Calu3 (cell line): ENCODE measurements around the gene TENM4. TPM values are rescaled to one million over a fixed set of nuclear protein-coding genes. Genes with fewer than 3 reads are reported as not detected.

Source experiments
- BruUV-seq: library from RNA; stranded (reverse); fragments of 400-500 nt; replicated peaks from 2 replicates; lab custom pipeline; 2021; lab: Mats Ljungman, UMichigan
- CTCF ChIA-PET: fragments of 300-600 bp; sonication (Branson Sonifier 250); formaldehyde crosslinking; loops from one replicate; lab custom pipeline; 2022; ENCODE audit warnings: antibody characterized with exemption; lab: Charles Lee
- DNase-seq: peaks from one replicate; pipeline ENCODE4 v3.0.0; 2022
- H3K27ac Mint-ChIP-seq: one replicate; pipeline ENCODE4 v1.8.0; 2022; ENCODE audit warnings: mixed read lengths; ENCODE audit not compliant: unreplicated experiment
- H3K27me3 Mint-ChIP-seq: one replicate; pipeline ENCODE4 v1.8.0; 2022; ENCODE audit warnings: mixed read lengths; ENCODE audit not compliant: unreplicated experiment
- H3K36me3 Mint-ChIP-seq: one replicate; pipeline ENCODE4 v1.8.0; 2022; ENCODE audit warnings: mild to moderate bottlenecking, moderate library complexity, mixed read lengths; ENCODE audit not compliant: insufficient read depth, unreplicated experiment
- H3K4me1 Mint-ChIP-seq: one replicate; pipeline ENCODE4 v1.8.0; 2022; ENCODE audit warnings: mild to moderate bottlenecking, low read depth, mixed read lengths; ENCODE audit not compliant: unreplicated experiment
- H3K4me3 Mint-ChIP-seq: one replicate; pipeline ENCODE4 v1.8.0; 2022; ENCODE audit warnings: mild to moderate bottlenecking, low read depth, moderate library complexity, mixed read lengths; ENCODE audit not compliant: unreplicated experiment
- H3K9me3 Mint-ChIP-seq: one replicate; pipeline ENCODE4 v1.8.0; 2022; ENCODE audit warnings: low read depth, mixed read lengths; ENCODE audit not compliant: unreplicated experiment
- CTCF ChIP-seq: fragments of 200-600 bp; IDR thresholded peaks from one replicate; pipeline ENCODE4 v1.8.0; 2022; ENCODE audit warnings: antibody characterized with exemption; ENCODE audit not compliant: unreplicated experiment
- intact Hi-C: fragments of 100-400 bp; cut with micrococcal nuclease; formaldehyde crosslinking; loops from one replicate; pipeline ENCODE4 v1.10.0; 2022; ENCODE audit not compliant: unreplicated experiment
- total RNA-seq: library from RNA; stranded (reverse); gene quantifications from 2 replicates; pipeline ENCODE4 v1.2.3, GENCODE V29; 2022

Gene TENM4
- total RNA-seq, 1 experiment from 2014 or later: not detected

GRCh38 chr11:78694152-78694551, 746.7 kb downstream of the TENM4 start:
- Mint-ChIP-seq H3K9me3 (no peaks in the 10 kb centered on the region), H3K36me3 (no peaks in the 10 kb centered on the region), H3K4me3 (no peak overlapping the region), H3K27me3 (peaks cover 82% of the 10 kb centered on the region), H3K27ac (no peak overlapping the region), H3K4me1 (no peaks in the 10 kb centered on the region)
- TF ChIP-seq CTCF: no peak
- CTCF ChIA-PET: no interaction called here
- intact Hi-C loops: no loop called here
- no TSS peak for BruUV-seq
- DNase-seq: no peak

- DNase-seq: no peak
- H3K36me3 Mint-ChIP-seq: no peaks in the 10 kb centered on the region
- H3K27ac Mint-ChIP-seq: no peak overlapping the region
- intact Hi-C loops: no loop called here
- no peaks in the 10 kb centered on the region for H3K4me1 Mint-ChIP-seq
- H3K4me3 Mint-ChIP-seq: no peak overlapping the region
- CTCF ChIA-PET: no interaction called here
- no peaks in the 10 kb centered on the region for H3K9me3 Mint-ChIP-seq
- peaks cover 74% of the 10 kb centered on the region for H3K27me3 Mint-ChIP-seq
- no TSS peak for BruUV-seq
- no peak for TF ChIP-seq CTCF
Measured at GRCh38 chr11:78691215-78691614, 749.6 kb downstream of the TENM4 start.

- DNase-seq: no peak
- no peak for TF ChIP-seq CTCF
- BruUV-seq: no TSS peak
- H3K9me3 Mint-ChIP-seq: no peaks in the 10 kb centered on the region
- CTCF ChIA-PET: no interaction called here
- no peaks in the 10 kb centered on the region for H3K36me3 Mint-ChIP-seq
- H3K4me3 Mint-ChIP-seq: no peak overlapping the region
- H3K27me3 Mint-ChIP-seq: peaks cover 67% of the 10 kb centered on the region
- intact Hi-C loops: no loop called here
- no peaks in the 10 kb centered on the region for H3K4me1 Mint-ChIP-seq
- no peak overlapping the region for H3K27ac Mint-ChIP-seq
Measured at GRCh38 chr11:78690352-78690987, 750.4 kb downstream of the TENM4 start.

- no peak for DNase-seq
- Mint-ChIP-seq H3K4me3 (no peak overlapping the region), H3K4me1 (no peaks in the 10 kb centered on the region), H3K9me3 (no peaks in the 10 kb centered on the region), H3K27me3 (peaks cover 67% of the 10 kb centered on the region), H3K36me3 (no peaks in the 10 kb centered on the region), H3K27ac (no peak overlapping the region)
- CTCF ChIA-PET: no interaction called here
- TF ChIP-seq CTCF: no peak
- no TSS peak for BruUV-seq
- intact Hi-C loops: no loop called here
Measured at GRCh38 chr11:78689585-78690153, 751.2 kb downstream of the TENM4 start.
